ENCODE results near the gene LZTS3.
A peak's percentile ranks its signal among the peaks of the same experiment; 100 is the strongest.

The LZTS3 gene

DNA sequence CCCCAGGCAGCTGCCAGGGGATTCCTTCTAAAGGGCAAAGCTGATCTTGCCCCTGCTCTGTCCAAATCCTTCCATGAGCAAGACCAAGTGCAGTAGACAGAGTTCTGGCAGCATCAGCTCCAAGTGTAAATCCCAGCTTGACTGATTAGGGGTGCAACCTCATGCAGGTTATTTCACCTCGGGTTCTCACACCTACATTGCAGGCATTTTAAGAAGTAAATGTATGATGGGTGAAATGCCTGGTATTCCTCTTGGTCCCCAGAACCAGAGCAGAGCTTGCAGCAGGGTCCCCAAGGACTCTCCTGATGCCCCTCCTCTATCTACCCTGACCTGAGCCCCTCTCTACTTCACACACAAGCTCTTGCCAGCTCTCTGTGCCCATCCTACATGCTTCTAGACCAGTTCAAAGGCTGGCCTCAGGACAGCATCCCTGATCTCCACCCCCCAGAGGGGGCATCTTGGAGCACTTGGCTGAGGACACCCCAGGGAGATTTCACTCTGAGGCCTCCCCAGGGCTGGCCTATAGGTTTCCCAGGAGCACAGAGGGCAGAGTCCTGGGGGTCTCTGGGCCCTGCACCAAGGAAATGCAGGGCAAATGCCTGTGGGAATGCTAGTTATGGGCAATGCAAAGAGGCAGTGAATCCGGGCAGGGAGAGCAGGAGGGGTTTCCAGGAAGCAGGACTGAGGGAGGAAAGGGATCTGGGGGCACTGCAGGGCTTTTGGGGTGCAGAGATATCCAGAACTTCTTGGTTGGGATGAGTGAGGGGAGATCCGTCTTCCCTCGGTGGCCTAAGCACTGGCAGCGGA, 1.0 kb downstream of the LZTS3 start:
- Histone ChIP-seq H3K4me3 (peak overlapping the region; percentile 89), H3K36me3 (ENCODE audit: insufficient read depth, low read length) (no peaks in the 10 kb centered on the region), H3K9me3 (ENCODE audit: low read depth, low read length) (no peaks in the 10 kb centered on the region), H3K27ac (no peak overlapping the region), H3K9ac (ENCODE audit: insufficient read length) (no peak overlapping the region)
- no peak for DNase-seq (ENCODE audit: low read depth, low spot score)
- TF ChIP-seq POLR2AphosphoS5 (IDR thresholded peaks at IDR 0.05; ENCODE audit: borderline replicate concordance, low read depth, low read length) (no peak), EZH2 (IDR thresholded peaks at IDR 0.05) (no peak), FOXP2 (optimal IDR thresholded peaks at IDR 0.05; ENCODE audit: control extremely low read depth, extremely low read length, insufficient read depth) (no peak)

GRCh38 chr20:3171391-3172125, 1.8 kb downstream of the LZTS3 start:
- H3K9ac ChIP-seq (ENCODE audit: insufficient read length), result no peak overlapping the region
- H3K9me3 ChIP-seq (ENCODE audit: low read depth, low read length), result no peaks in the 10 kb centered on the region
- TF ChIP-seq POLR2AphosphoS5 (IDR thresholded peaks at IDR 0.05; ENCODE audit: borderline replicate concordance, low read depth, low read length) (no peak), FOXP2 (optimal IDR thresholded peaks at IDR 0.05; ENCODE audit: control extremely low read depth, extremely low read length, insufficient read depth) (no peak), EZH2 (IDR thresholded peaks at IDR 0.05) (no peak)
- no peak overlapping the region for H3K27ac ChIP-seq
- no peaks in the 10 kb centered on the region for H3K36me3 ChIP-seq (ENCODE audit: insufficient read depth, low read length)
- H3K4me3 ChIP-seq, result no peak overlapping the region
- no peak for DNase-seq (ENCODE audit: low read depth, low spot score)

DNA sequence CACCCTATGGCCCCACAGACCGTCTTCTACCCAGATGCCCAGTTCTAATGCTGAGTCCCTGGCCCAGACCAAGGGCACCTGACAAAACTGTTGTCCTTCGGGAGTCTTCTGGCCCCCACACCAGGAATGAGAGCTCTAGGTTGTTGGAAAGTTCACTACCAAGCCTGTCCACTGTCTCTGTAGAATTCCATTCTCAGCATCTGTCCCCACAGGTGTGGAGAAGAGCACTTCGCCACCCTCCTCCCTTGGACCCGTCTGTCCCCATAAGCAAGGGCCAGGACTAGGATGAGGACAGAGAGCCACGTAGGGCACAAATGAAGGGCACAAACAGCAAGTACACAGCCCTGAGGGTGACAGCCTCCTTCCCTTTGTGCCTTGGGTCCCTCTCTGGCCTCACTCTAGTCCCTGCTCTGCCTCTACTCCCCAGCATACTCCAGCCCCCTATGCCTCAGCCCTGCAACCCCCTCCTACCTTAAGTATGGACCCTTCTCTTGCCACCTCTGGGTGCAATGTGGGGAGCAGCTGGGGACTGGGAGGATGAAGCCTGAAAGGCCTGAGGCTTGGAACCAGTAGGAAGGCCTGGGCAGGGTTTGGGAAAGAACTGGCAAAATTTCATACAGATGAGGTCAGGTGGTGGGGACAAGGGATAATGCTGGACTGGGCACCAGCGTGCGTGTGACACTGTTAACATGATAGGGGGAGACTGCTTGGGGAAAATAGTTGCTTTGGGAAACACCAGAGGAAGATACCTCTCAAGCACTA, 4.3 kb downstream of the LZTS3 start:
- H3K27ac ChIP-seq, result no peak overlapping the region
- no peak for DNase-seq (ENCODE audit: low read depth, low spot score)
- H3K9ac ChIP-seq (ENCODE audit: insufficient read length), result no peak overlapping the region
- no peaks in the 10 kb centered on the region for H3K9me3 ChIP-seq (ENCODE audit: low read depth, low read length)
- TF ChIP-seq POLR2AphosphoS5 (IDR thresholded peaks at IDR 0.05; ENCODE audit: borderline replicate concordance, low read depth, low read length) (no peak), EZH2 (IDR thresholded peaks at IDR 0.05) (no peak), FOXP2 (optimal IDR thresholded peaks at IDR 0.05; ENCODE audit: control extremely low read depth, extremely low read length, insufficient read depth) (no peak)
- no peak overlapping the region for H3K4me3 ChIP-seq
- H3K36me3 ChIP-seq (ENCODE audit: insufficient read depth, low read length), result no peaks in the 10 kb centered on the region

DNA sequence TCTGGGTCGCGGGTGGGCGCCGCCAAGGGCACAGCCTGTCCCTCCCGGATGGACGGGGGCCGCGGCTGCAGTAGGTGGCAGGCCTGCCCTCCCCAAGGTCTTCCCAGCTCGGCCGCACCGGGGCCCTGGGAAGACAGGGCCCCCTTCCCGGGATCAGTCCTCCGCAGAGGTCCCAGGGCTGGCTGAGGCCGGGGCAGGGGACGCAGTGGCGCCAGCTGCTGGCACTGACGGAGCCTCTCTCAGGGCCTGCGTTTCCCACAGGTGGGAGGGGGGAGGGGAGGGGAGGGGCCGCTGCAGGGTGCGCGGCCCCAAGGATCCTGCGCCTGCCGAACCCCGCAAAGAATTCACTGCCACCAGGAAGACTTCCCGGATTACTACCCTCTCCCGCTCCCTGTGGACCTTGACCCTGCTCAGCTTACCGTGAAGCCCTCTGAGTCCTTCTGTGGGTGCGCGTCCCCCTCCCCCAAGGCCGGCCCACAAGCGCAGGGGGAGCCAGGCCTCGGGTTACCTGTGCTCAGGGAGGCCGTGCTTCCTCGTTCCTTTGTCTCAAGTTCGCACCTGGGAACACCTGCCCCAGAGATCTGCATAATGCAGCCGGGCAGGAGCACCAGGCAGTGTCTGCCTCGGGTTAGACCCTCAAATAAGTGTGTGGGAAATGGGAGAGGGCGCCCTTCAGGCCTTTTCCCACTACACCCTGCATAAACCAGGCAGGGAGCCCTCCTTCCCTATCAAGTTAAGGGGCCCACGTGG, 5.1 kb downstream of the LZTS3 start:
- no peak overlapping the region for H3K4me3 ChIP-seq
- no peaks in the 10 kb centered on the region for H3K9me3 ChIP-seq (ENCODE audit: low read depth, low read length)
- no peak for DNase-seq (ENCODE audit: low read depth, low spot score)
- H3K27ac ChIP-seq, result no peak overlapping the region
- H3K36me3 ChIP-seq (ENCODE audit: insufficient read depth, low read length), result no peaks in the 10 kb centered on the region
- no peak for TF ChIP-seq EZH2 (IDR thresholded peaks at IDR 0.05)
- no peak for TF ChIP-seq POLR2AphosphoS5 (IDR thresholded peaks at IDR 0.05; ENCODE audit: borderline replicate concordance, low read depth, low read length)
- no peak for TF ChIP-seq FOXP2 (optimal IDR thresholded peaks at IDR 0.05; ENCODE audit: control extremely low read depth, extremely low read length, insufficient read depth)
- no peak overlapping the region for H3K9ac ChIP-seq (ENCODE audit: insufficient read length)

DNA sequence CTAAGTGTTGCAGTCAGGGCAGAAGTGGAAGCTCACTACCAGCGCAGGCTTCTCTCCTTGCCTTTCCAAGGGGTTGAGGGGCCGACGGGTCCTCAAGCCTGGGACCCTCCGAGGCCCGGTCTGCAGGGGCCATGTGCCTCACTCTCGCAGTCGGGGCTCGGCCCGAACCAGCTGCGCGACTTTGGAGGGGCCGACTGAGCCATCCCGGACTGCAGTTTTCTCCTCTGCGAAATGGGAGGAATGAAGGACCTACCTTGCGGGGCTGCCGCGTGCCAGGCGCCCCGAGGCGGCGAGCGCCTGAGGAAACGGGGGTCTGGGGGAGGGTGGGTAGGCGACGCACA, 5.6 kb downstream of the LZTS3 start:
- H3K36me3 ChIP-seq (ENCODE audit: insufficient read depth, low read length), result no peaks in the 10 kb centered on the region
- no peak overlapping the region for H3K9ac ChIP-seq (ENCODE audit: insufficient read length)
- no peak overlapping the region for H3K4me3 ChIP-seq
- no peaks in the 10 kb centered on the region for H3K9me3 ChIP-seq (ENCODE audit: low read depth, low read length)
- H3K27ac ChIP-seq, result no peak overlapping the region
- DNase-seq (ENCODE audit: low read depth, low spot score), result no peak
- TF ChIP-seq POLR2AphosphoS5 (IDR thresholded peaks at IDR 0.05; ENCODE audit: borderline replicate concordance, low read depth, low read length) (no peak), EZH2 (IDR thresholded peaks at IDR 0.05) (no peak), FOXP2 (optimal IDR thresholded peaks at IDR 0.05; ENCODE audit: control extremely low read depth, extremely low read length, insufficient read depth) (no peak)

DNA sequence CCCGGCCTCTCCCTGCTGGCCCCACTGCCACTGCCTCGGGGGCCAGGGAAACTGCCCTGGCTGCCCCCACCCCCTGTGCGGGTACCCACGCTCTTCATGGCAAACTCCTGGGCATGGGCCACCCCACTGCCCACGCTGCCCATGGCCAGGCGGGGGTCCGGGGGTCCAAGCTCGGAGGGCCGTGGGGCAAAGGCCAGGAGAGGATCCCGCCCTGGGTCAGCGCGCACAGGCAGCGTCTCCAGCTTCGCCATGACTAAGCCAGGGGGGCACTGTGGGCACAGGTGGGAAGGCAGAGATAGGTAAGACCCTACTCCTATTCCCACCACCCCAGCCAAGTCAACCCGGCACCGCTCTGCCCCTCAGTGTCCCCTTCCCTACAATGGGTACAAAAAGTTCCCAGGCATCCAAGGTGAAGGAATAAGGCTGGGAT, 6.4 kb downstream of the LZTS3 start:
- no peak for TF ChIP-seq POLR2AphosphoS5 (IDR thresholded peaks at IDR 0.05; ENCODE audit: borderline replicate concordance, low read depth, low read length)
- TF ChIP-seq EZH2 (IDR thresholded peaks at IDR 0.05), result no peak
- no peak for TF ChIP-seq FOXP2 (optimal IDR thresholded peaks at IDR 0.05; ENCODE audit: control extremely low read depth, extremely low read length, insufficient read depth)
- no peak overlapping the region for H3K4me3 ChIP-seq
- H3K27ac ChIP-seq, result no peak overlapping the region
- H3K36me3 ChIP-seq (ENCODE audit: insufficient read depth, low read length), result no peaks in the 10 kb centered on the region
- DNase-seq (ENCODE audit: low read depth, low spot score), result no peak
- H3K9ac ChIP-seq (ENCODE audit: insufficient read length), result no peak overlapping the region
- H3K9me3 ChIP-seq (ENCODE audit: low read depth, low read length), result no peaks in the 10 kb centered on the region

GRCh38 chr20:3166338-3166912, 6.9 kb downstream of the LZTS3 start:
- TF ChIP-seq POLR2AphosphoS5 (IDR thresholded peaks at IDR 0.05; ENCODE audit: borderline replicate concordance, low read depth, low read length), result no peak
- no peak for TF ChIP-seq FOXP2 (optimal IDR thresholded peaks at IDR 0.05; ENCODE audit: control extremely low read depth, extremely low read length, insufficient read depth)
- no peak for TF ChIP-seq EZH2 (IDR thresholded peaks at IDR 0.05)
- Histone ChIP-seq H3K4me3 (no peak overlapping the region), H3K36me3 (ENCODE audit: insufficient read depth, low read length) (no peaks in the 10 kb centered on the region), H3K9ac (ENCODE audit: insufficient read length) (no peak overlapping the region), H3K27ac (no peak overlapping the region), H3K9me3 (ENCODE audit: low read depth, low read length) (no peaks in the 10 kb centered on the region)
- DNase-seq (ENCODE audit: low read depth, low spot score), result no peak

Data from SK-N-MC (cell line).